Trophoblast cell (in vitro differentiated cells and primary cell): ENCODE measurements around the gene SLC10A7.

Source experiments
- DNase-seq, 2 donors: peaks; one replicate each; pipeline ENCODE4 v3.0.0-alpha.2; 2016
- H2AFZ ChIP-seq: 2 replicates; pipeline ENCODE4 v1.6.1; 2013; ENCODE audit warnings: low read length, moderate library complexity, mild to moderate bottlenecking; ENCODE audit not compliant: insufficient read depth, poor library complexity
- H2AK5ac ChIP-seq: 2 replicates; pipeline ENCODE4 v1.6.1; 2013; ENCODE audit warnings: mild to moderate bottlenecking, low read length
- H2BK120ac ChIP-seq: 2 replicates; pipeline ENCODE4 v1.6.1; 2013; ENCODE audit warnings: low read length, mild to moderate bottlenecking, moderate library complexity; ENCODE audit not compliant: insufficient read depth, poor library complexity
- H2BK12ac ChIP-seq: 2 replicates; pipeline ENCODE4 v1.6.1; 2013; ENCODE audit warnings: mild to moderate bottlenecking, low read length, moderate library complexity
- H2BK5ac ChIP-seq: 2 replicates; pipeline ENCODE4 v1.6.1; 2013; ENCODE audit warnings: low read length, low read depth, moderate library complexity, mild to moderate bottlenecking; ENCODE audit not compliant: poor library complexity
- H3K14ac ChIP-seq: 2 replicates; pipeline ENCODE4 v1.6.1; 2013; ENCODE audit warnings: mild to moderate bottlenecking, low read length
- H3K18ac ChIP-seq: 2 replicates; pipeline ENCODE4 v1.6.1; 2013; ENCODE audit warnings: mild to moderate bottlenecking, low read length
- H3K23ac ChIP-seq: 2 replicates; pipeline ENCODE4 v1.6.1; 2013; ENCODE audit warnings: low read length
- H3K27ac ChIP-seq: 2 replicates; pipeline ENCODE4 v1.5.1; 2013; ENCODE audit warnings: low read depth, mild to moderate bottlenecking, inconsistent platforms, low read length, moderate library complexity
- H3K27me3 ChIP-seq: 2 replicates; pipeline ENCODE4 v1.6.1; 2013; ENCODE audit warnings: inconsistent platforms, mild to moderate bottlenecking, low read length, moderate library complexity; ENCODE audit not compliant: insufficient read depth
- H3K36me3 ChIP-seq, 2 experiments: 1 replicate in 1 of 2; 2 replicates in 1 of 2; pipeline ENCODE4 v1.6.1; 2013; ENCODE audit warnings: low read length in 2 of 2, mild to moderate bottlenecking in 2 of 2, moderate library complexity in 1 of 2; ENCODE audit not compliant: insufficient read depth in 2 of 2, control insufficient read depth in 1 of 2
- H3K4ac ChIP-seq: 2 replicates; pipeline ENCODE4 v1.6.1; 2013; ENCODE audit warnings: low read depth, mild to moderate bottlenecking, low read length, moderate library complexity
- H3K4me1 ChIP-seq, 2 experiments: 1 replicate in 1 of 2; 2 replicates in 1 of 2; pipeline ENCODE4 v1.6.1; 2013; ENCODE audit warnings: low read length in 2 of 2, mild to moderate bottlenecking in 2 of 2, moderate library complexity in 1 of 2; ENCODE audit not compliant: insufficient read depth in 2 of 2, control insufficient read depth in 1 of 2
- H3K4me2 ChIP-seq: 2 replicates; pipeline ENCODE4 v1.6.1; 2013; ENCODE audit warnings: inconsistent platforms, mild to moderate bottlenecking, low read length, moderate library complexity
- H3K4me3 ChIP-seq: 2 replicates; pipeline ENCODE4 v1.5.1; 2013; ENCODE audit warnings: mild to moderate bottlenecking, low read depth, low read length, inconsistent platforms
- H3K79me1 ChIP-seq: one replicate; pipeline ENCODE4 v1.6.1; 2013; ENCODE audit warnings: low read length
- H3K79me2 ChIP-seq: 2 replicates; pipeline ENCODE4 v1.6.1; 2013; ENCODE audit warnings: low read length, mild to moderate bottlenecking; ENCODE audit not compliant: control insufficient read depth, insufficient read depth, poor library complexity
- H3K9ac ChIP-seq: 2 replicates; pipeline ENCODE4 v1.6.1; 2013; ENCODE audit warnings: mild to moderate bottlenecking, low read length
- H3K9me3 ChIP-seq: 2 replicates; pipeline ENCODE4 v1.6.1; 2013; ENCODE audit warnings: low read depth, mild to moderate bottlenecking, control low read depth, inconsistent platforms, low read length; ENCODE audit not compliant: insufficient read depth
- H4K12ac ChIP-seq: 2 replicates; pipeline ENCODE4 v1.6.1; 2013; ENCODE audit warnings: low read depth, mild to moderate bottlenecking, low read length, moderate library complexity
- H4K8ac ChIP-seq: 2 replicates; pipeline ENCODE4 v1.6.1; 2013; ENCODE audit warnings: low read depth, mild to moderate bottlenecking, low read length, moderate library complexity
- H4K91ac ChIP-seq: one replicate; pipeline ENCODE4 v1.6.1; 2013; ENCODE audit warnings: low read depth, mild to moderate bottlenecking, low read length, moderate library complexity
- WGBS: extraction: QIAGEN DNeasy Blood & Tissue Kit; methylation state at CpG from one replicate; pipeline ENCODE4 v1.1.7; 2013; ENCODE audit warnings: missing lambda C conversion rate; ENCODE audit not compliant: insufficient read length, insufficient coverage; ENCODE audit errors: extremely low coverage; 5-methylcytosine and 5-hydroxymethylcytosine counted together

Gene SLC10A7

GRCh38 chr4:146548443-146548842, 26.7 kb upstream of the SLC10A7 start:
- Histone ChIP-seq H3K9me3 (peaks cover 1% of the 10 kb centered on the region), H3K4me1 (no peaks in the 10 kb centered on the region), H4K91ac (no peak overlapping the region), H2AFZ (no peak overlapping the region), H3K27me3 (no peaks in the 10 kb centered on the region), H2AK5ac (no peak overlapping the region), H3K4me2 (no peak overlapping the region), H3K9ac (no peak overlapping the region), H4K8ac (no peak overlapping the region), H3K27ac (no peak overlapping the region), H4K12ac (no peak overlapping the region), H3K4ac (no peak overlapping the region), H3K79me1 (no peaks in the 10 kb centered on the region), H2BK12ac (no peak overlapping the region), H3K79me2 (no peaks in the 10 kb centered on the region), H3K36me3 (no peaks in the 10 kb centered on the region), H2BK5ac (no peak overlapping the region), H3K23ac (no peak overlapping the region), H3K18ac (no peak overlapping the region), H3K14ac (no peak overlapping the region), H3K4me3 (no peak overlapping the region), H2BK120ac (no peak overlapping the region)
- no CpG with 5 or more reads among the region's 1 CpG for WGBS
- DNase-seq: no peak

GRCh38 chr4:146545102-146545501, 23.4 kb upstream of the SLC10A7 start:
- H3K79me1 ChIP-seq: no peaks in the 10 kb centered on the region
- H2AFZ ChIP-seq: no peak overlapping the region
- no peaks in the 10 kb centered on the region for H3K27me3 ChIP-seq
- no peak overlapping the region for H4K8ac ChIP-seq
- H3K36me3 ChIP-seq: no peaks in the 10 kb centered on the region
- no peak overlapping the region for H3K23ac ChIP-seq
- no peak overlapping the region for H2BK5ac ChIP-seq
- H3K9me3 ChIP-seq: peaks cover 1% of the 10 kb centered on the region
- no peak overlapping the region for H4K91ac ChIP-seq
- H3K4me1 ChIP-seq: no peaks in the 10 kb centered on the region
- no peak overlapping the region for H3K9ac ChIP-seq
- H3K14ac ChIP-seq: no peak overlapping the region
- H2BK120ac ChIP-seq: no peak overlapping the region
- WGBS: no CpG with 5 or more reads among the region's 2 CpGs
- H3K79me2 ChIP-seq: no peaks in the 10 kb centered on the region
- no peak overlapping the region for H3K4me2 ChIP-seq
- no peak overlapping the region for H2AK5ac ChIP-seq
- H4K12ac ChIP-seq: no peak overlapping the region
- H3K27ac ChIP-seq: no peak overlapping the region
- H3K4me3 ChIP-seq: no peak overlapping the region
- H2BK12ac ChIP-seq: no peak overlapping the region
- peak in 1 of 2 donors; percentile 48 for DNase-seq
- H3K18ac ChIP-seq: no peak overlapping the region
- no peak overlapping the region for H3K4ac ChIP-seq

- Histone ChIP-seq H3K23ac (no peak overlapping the region), H2AK5ac (no peak overlapping the region), H3K9me3 (no peaks in the 10 kb centered on the region), H3K27me3 (no peaks in the 10 kb centered on the region), H4K12ac (no peak overlapping the region), H3K27ac (no peak overlapping the region), H2BK5ac (no peak overlapping the region), H2BK12ac (no peak overlapping the region), H3K4me2 (no peak overlapping the region), H3K4me3 (no peak overlapping the region), H2AFZ (no peak overlapping the region), H3K36me3 (no peaks in the 10 kb centered on the region), H3K4me1 (no peaks in the 10 kb centered on the region), H3K9ac (no peak overlapping the region), H2BK120ac (no peak overlapping the region), H4K8ac (no peak overlapping the region), H3K79me2 (no peaks in the 10 kb centered on the region), H3K14ac (no peak overlapping the region), H4K91ac (no peak overlapping the region), H3K79me1 (no peaks in the 10 kb centered on the region), H3K4ac (no peak overlapping the region), H3K18ac (no peak overlapping the region)
- DNase-seq: no peak
Measured at GRCh38 chr4:146534178-146534577, 12.4 kb upstream of the SLC10A7 start.

GRCh38 chr4:146525754-146526153, 4.0 kb upstream of the SLC10A7 start:
- no peak overlapping the region for H3K27ac ChIP-seq
- peaks cover 4% of the 10 kb centered on the region for H3K79me2 ChIP-seq
- H3K36me3 ChIP-seq: no peaks in the 10 kb centered on the region
- H3K4me3 ChIP-seq: no peak overlapping the region
- H3K9me3 ChIP-seq: no peaks in the 10 kb centered on the region
- H2AK5ac ChIP-seq: no peak overlapping the region
- no peak overlapping the region for H3K14ac ChIP-seq
- no peak overlapping the region for H4K8ac ChIP-seq
- H3K4me2 ChIP-seq: no peak overlapping the region
- no peak overlapping the region for H3K23ac ChIP-seq
- H3K4me1 ChIP-seq: no peaks in the 10 kb centered on the region
- no peak overlapping the region for H3K4ac ChIP-seq
- no peak overlapping the region for H4K12ac ChIP-seq
- no peak overlapping the region for H2BK120ac ChIP-seq
- no peak overlapping the region for H2BK12ac ChIP-seq
- H2AFZ ChIP-seq: no peak overlapping the region
- no peak overlapping the region for H4K91ac ChIP-seq
- no peak overlapping the region for H3K9ac ChIP-seq
- WGBS: no CpG with 5 or more reads among the region's 2 CpGs
- H2BK5ac ChIP-seq: no peak overlapping the region
- no peaks in the 10 kb centered on the region for H3K27me3 ChIP-seq
- DNase-seq: no peak
- H3K79me1 ChIP-seq: peaks cover 6% of the 10 kb centered on the region
- H3K18ac ChIP-seq: no peak overlapping the region
